Naive thymus-derived CD4-positive, alpha-beta T cell (primary cell): ENCODE data around the gene MMP12. TPM values are rescaled to one million over a fixed set of nuclear protein-coding genes. Genes with fewer than 3 reads are reported as not detected.

Experiments used
- ATAC-seq: fragments of 150-1000 bp; cut with Tn5 transposase; 2 replicates; pipeline ENCODE4 v1.10.0; 2021; ENCODE audit warnings: mild to moderate bottlenecking, moderate library complexity
- CTCF ChIA-PET: fragments of 350-600 bp; sonication (Branson Sonifier 250); formaldehyde crosslinking; loops from one replicate; lab custom pipeline; 2021; ENCODE audit warnings: antibody characterized with exemption; lab: Charles Lee
- POLR2A ChIA-PET: fragments of 350-600 bp; sonication (Branson Sonifier 250); formaldehyde crosslinking; loops from one replicate; lab custom pipeline; 2021; ENCODE audit warnings: antibody characterized with exemption, inconsistent platforms; lab: Charles Lee
- DNase-seq, 9 donors: peaks; one replicate each; pipeline versions ENCODE4 v3.0.0 to v3.0.0-alpha.2; 2020 to 2022; ENCODE audit warnings: mixed read lengths in 1 of 9
- H3K27ac ChIP-seq: one replicate; pipeline ENCODE4 v1.7.0; 2013; ENCODE audit warnings: mild to moderate bottlenecking, low read depth, low read length, moderate library complexity
- H3K27me3 ChIP-seq, 2 donors: one replicate each; pipeline ENCODE4 v1.7.0; 2013; ENCODE audit warnings: low read length in 2 of 2, mild to moderate bottlenecking in 2 of 2, moderate library complexity in 2 of 2; ENCODE audit not compliant: control insufficient read depth in 2 of 2, insufficient read depth in 2 of 2
- H3K36me3 ChIP-seq, 3 experiments: 1 replicate in 2 of 3; 2 replicates in 1 of 3; pipeline ENCODE4 v1.7.0; 2013; ENCODE audit warnings: low read length in 3 of 3, mild to moderate bottlenecking in 3 of 3, moderate library complexity in 1 of 3; ENCODE audit not compliant: insufficient read depth in 3 of 3, control insufficient read depth in 2 of 3
- H3K4me1 ChIP-seq, 2 donors: one replicate each; pipeline ENCODE4 v1.7.0; 2013; ENCODE audit warnings: low read length in 2 of 2, mild to moderate bottlenecking in 2 of 2, moderate library complexity in 1 of 2; ENCODE audit not compliant: control insufficient read depth in 2 of 2, insufficient read depth in 2 of 2
- H3K4me3 ChIP-seq: 2 replicates; pipeline ENCODE4 v1.7.0; 2013; ENCODE audit warnings: mild to moderate bottlenecking, low read length
- H3K9me3 ChIP-seq, 3 experiments: 1 replicate in 2 of 3; 2 replicates in 1 of 3; pipeline ENCODE4 v1.7.0; 2013; ENCODE audit warnings: low read length in 3 of 3; ENCODE audit not compliant: control insufficient read depth in 2 of 3
- H3K27ac Mint-ChIP-seq, 9 donors: one replicate each; pipeline ENCODE4 v1.8.0; 2020 to 2022; ENCODE audit warnings: mixed read lengths in 9 of 9, mild to moderate bottlenecking in 8 of 9, moderate library complexity in 5 of 9, inconsistent platforms in 2 of 9
- H3K27me3 Mint-ChIP-seq, 5 donors: one replicate each; pipeline ENCODE4 v1.8.0; 2021 to 2022; ENCODE audit warnings: mixed read lengths in 5 of 5, mild to moderate bottlenecking in 1 of 5
- H3K36me3 Mint-ChIP-seq, 5 donors: one replicate each; pipeline ENCODE4 v1.8.0; 2020 to 2022; ENCODE audit warnings: mixed read lengths in 5 of 5, mild to moderate bottlenecking in 3 of 5, inconsistent platforms in 1 of 5
- H3K4me1 Mint-ChIP-seq, 7 donors: one replicate each; pipeline ENCODE4 v1.8.0; 2020 to 2022; ENCODE audit warnings: mixed read lengths in 7 of 7, mild to moderate bottlenecking in 3 of 7, inconsistent platforms in 1 of 7
- H3K4me3 Mint-ChIP-seq, 10 donors: one replicate each; pipeline ENCODE4 v1.8.0; 2020 to 2022; ENCODE audit warnings: mild to moderate bottlenecking in 10 of 10, mixed read lengths in 10 of 10, moderate library complexity in 6 of 10, inconsistent platforms in 2 of 10
- H3K9me3 Mint-ChIP-seq, 11 donors: one replicate each; pipeline ENCODE4 v1.8.0; 2020 to 2022; ENCODE audit warnings: mixed read lengths in 11 of 11, mild to moderate bottlenecking in 4 of 11, inconsistent platforms in 1 of 11, moderate library complexity in 1 of 11
- intact Hi-C, 2 donors: fragments of 100-400 bp; cut with micrococcal nuclease; formaldehyde crosslinking; loops; one replicate each; pipeline ENCODE4 v1.15.1; 2023
- polyA plus RNA-seq, 2 donors: library from polyadenylated mRNA; unstranded; fragments of 300-500 nt; fragmentation: Illumina TruSeq; gene quantifications; one replicate each; pipeline ENCODE4 v1.2.3, GENCODE V29; 2021
- total RNA-seq, 6 experiments: library from RNA in 5 of 6; stranded (reverse) in 5 of 6; gene quantifications; 1 replicate in 5 of 6; 2 replicates in 1 of 6; pipeline ENCODE4 v1.2.3 and lab custom pipeline; 2021 to 2026

Gene MMP12
- total and polyA plus RNA-seq, 7 experiments from 2014 or later, result not detected

DNA sequence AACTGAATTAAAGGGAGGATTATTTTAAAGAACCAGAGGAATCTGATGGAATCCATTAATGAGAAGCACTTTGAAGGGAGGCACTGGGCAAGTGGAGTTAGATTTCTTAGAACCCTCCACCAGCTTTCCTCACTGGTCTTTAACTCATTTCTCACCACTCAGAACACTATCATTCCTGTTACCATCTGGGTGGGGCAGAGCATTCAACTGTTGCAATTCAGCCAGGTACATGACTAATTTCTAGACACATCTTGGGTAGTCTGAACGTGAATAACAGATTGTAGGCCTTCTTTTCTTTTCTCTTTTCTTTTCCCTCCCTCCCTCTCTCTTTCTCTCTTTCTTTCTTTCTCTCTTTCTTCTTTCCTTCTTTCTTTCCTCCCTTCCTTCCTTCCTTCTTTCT is 61.3 kb downstream of the MMP12 start:
- Mint-ChIP-seq H3K36me3 (peaks cover 0 to 4% (median 0%) of the 10 kb centered on the region in 5 donors), H3K27me3 (peaks cover 4 to 11% (median 5%) of the 10 kb centered on the region in 5 donors), H3K4me3 (no peak overlapping the region), H3K27ac (no peak overlapping the region), H3K9me3 (peaks cover 7 to 32% (median 13%) of the 10 kb centered on the region in 11 donors), H3K4me1 (no peaks in the 10 kb centered on the region)
- no peaks in the 10 kb centered on the region for H3K9me3 ChIP-seq
- intact Hi-C loops, result no loop called here
- no peaks in the 10 kb centered on the region for H3K36me3 ChIP-seq
- no peaks in the 10 kb centered on the region for H3K27me3 ChIP-seq
- no peak overlapping the region for H3K4me3 ChIP-seq
- H3K27ac ChIP-seq, result no peak overlapping the region
- DNase-seq (no peak), ATAC-seq (no peak)
- no peaks in the 10 kb centered on the region for H3K4me1 ChIP-seq
- POLR2A ChIA-PET, result no interaction called here
- CTCF ChIA-PET, result no interaction called here

Other genes starting within 250 kb of the MMP12 start
- gene MMP20, start 249.7 kb downstream of the MMP12 start, total RNA-seq, result not detected
- gene MMP20, start 249.7 kb downstream of the MMP12 start, polyA plus RNA-seq, result not detected
- not detected for gene MMP27, start 169.2 kb downstream of the MMP12 start, total RNA-seq
- gene MMP27, start 169.2 kb downstream of the MMP12 start, polyA plus RNA-seq, result not detected
- not detected for gene MMP8, start 150.0 kb downstream of the MMP12 start, total RNA-seq
- not detected for gene MMP8, start 150.0 kb downstream of the MMP12 start, polyA plus RNA-seq
- gene MMP10, start 94.4 kb downstream of the MMP12 start, total RNA-seq, result not detected
- gene MMP10, start 94.4 kb downstream of the MMP12 start, polyA plus RNA-seq, result not detected
- gene MMP1, start 76.8 kb downstream of the MMP12 start, total RNA-seq, result not detected
- gene MMP1, start 76.8 kb downstream of the MMP12 start, polyA plus RNA-seq, result not detected
- not detected for gene MMP3, start 31.4 kb downstream of the MMP12 start, total RNA-seq
- not detected for gene MMP3, start 31.4 kb downstream of the MMP12 start, polyA plus RNA-seq
- not detected for gene MMP13, start 80.8 kb upstream of the MMP12 start, total RNA-seq
- not detected for gene MMP13, start 80.8 kb upstream of the MMP12 start, polyA plus RNA-seq
- 10 to 100 TPM; 12.2 to 28.5 (median 14.2) TPM for gene DCUN1D5, start 217.2 kb upstream of the MMP12 start, total RNA-seq
- 10 to 100 TPM; 15.8 to 19.2 TPM for gene DCUN1D5, start 217.2 kb upstream of the MMP12 start, polyA plus RNA-seq
- 1 to 10 TPM; 1.5 to 4.2 (median 3.0) TPM for gene DYNC2H1, start 234.4 kb upstream of the MMP12 start, total RNA-seq
- gene DYNC2H1, start 234.4 kb upstream of the MMP12 start, polyA plus RNA-seq, result under 1 TPM; 0.31 to 0.53 TPM